Immature natural killer cell (primary cell): ENCODE data around the gene POLR1A. TPM values are rescaled to one million over a fixed set of nuclear protein-coding genes. Genes with fewer than 3 reads are reported as not detected.
A peak's percentile ranks its signal among the peaks of the same experiment; 100 is the strongest.

ENCODE experiments used
- DNase-seq, 3 donors: peaks; one replicate each; pipeline ENCODE4 v3.0.0; 2022; ENCODE audit warnings: mixed read lengths in 1 of 3
- H3K27ac Mint-ChIP-seq, 6 donors: one replicate each; pipeline ENCODE4 v1.8.0; 2020; ENCODE audit warnings: mixed read lengths in 6 of 6, mild to moderate bottlenecking in 5 of 6, inconsistent platforms in 4 of 6, moderate library complexity in 3 of 6
- H3K27me3 Mint-ChIP-seq, 3 donors: one replicate each; pipeline ENCODE4 v1.8.0; 2020 to 2021; ENCODE audit warnings: low read depth in 3 of 3, mild to moderate bottlenecking in 3 of 3, mixed read lengths in 3 of 3, moderate library complexity in 3 of 3, inconsistent platforms in 1 of 3
- H3K36me3 Mint-ChIP-seq, 3 donors: one replicate each; pipeline ENCODE4 v1.8.0; 2020; ENCODE audit warnings: mixed read lengths in 3 of 3, inconsistent platforms in 2 of 3, mild to moderate bottlenecking in 2 of 3
- H3K4me1 Mint-ChIP-seq, 2 donors: one replicate each; pipeline ENCODE4 v1.8.0; 2020; ENCODE audit warnings: inconsistent platforms in 2 of 2, mild to moderate bottlenecking in 2 of 2, mixed read lengths in 2 of 2, moderate library complexity in 1 of 2
- H3K4me3 Mint-ChIP-seq, 5 donors: one replicate each; pipeline ENCODE4 v1.8.0; 2020; ENCODE audit warnings: mild to moderate bottlenecking in 5 of 5, mixed read lengths in 5 of 5, inconsistent platforms in 3 of 5, moderate library complexity in 3 of 5
- H3K9me3 Mint-ChIP-seq, 6 donors: one replicate each; pipeline ENCODE4 v1.8.0; 2020; ENCODE audit warnings: mild to moderate bottlenecking in 6 of 6, mixed read lengths in 6 of 6, inconsistent platforms in 4 of 6, moderate library complexity in 3 of 6
- polyA plus RNA-seq, 3 donors: library from polyadenylated mRNA; unstranded; fragments of 300-500 nt; fragmentation: Illumina TruSeq; gene quantifications; one replicate each; pipeline ENCODE4 v1.2.3, GENCODE V29; 2021

Gene POLR1A
- polyA plus RNA-seq, 3 donors from 2014 or later, result 1.0 to 7.2 (median 3.1) TPM

DNA sequence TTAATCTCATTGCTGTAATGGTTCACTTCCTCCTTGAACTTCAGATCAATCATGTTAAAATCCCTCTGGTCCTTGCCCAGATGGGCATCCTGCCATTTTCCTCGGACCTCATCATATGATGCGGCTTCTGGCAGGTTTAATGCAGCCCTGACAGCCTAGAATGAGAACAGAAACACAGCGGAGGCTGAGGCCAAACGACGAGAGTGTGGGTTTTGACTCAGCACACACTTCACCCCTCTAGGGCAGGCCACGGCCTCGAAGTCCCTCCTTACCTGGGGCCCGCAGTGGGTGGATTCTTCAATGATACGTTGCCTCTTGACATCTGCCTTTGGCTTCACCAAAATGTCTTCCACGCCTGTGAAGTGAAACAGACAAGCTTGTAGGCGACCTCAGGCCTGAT lies 56.8 kb downstream of the POLR1A start:
- no peak for DNase-seq
- peak overlapping the region in 1 of 6 donors; percentile 40 for H3K27ac Mint-ChIP-seq
- peaks cover 0 to 2% (median 0%) of the 10 kb centered on the region in 3 donors for H3K27me3 Mint-ChIP-seq
- H3K4me1 Mint-ChIP-seq, result no peaks in the 10 kb centered on the region
- peaks cover 45 to 57% (median 45%) of the 10 kb centered on the region in 3 donors for H3K36me3 Mint-ChIP-seq
- H3K9me3 Mint-ChIP-seq, result peaks cover 0 to 2% (median 0%) of the 10 kb centered on the region in 6 donors
- no peak overlapping the region for H3K4me3 Mint-ChIP-seq

GRCh38 chr2:86048383-86048701 lies 57.3 kb downstream of the POLR1A start:
- H3K9me3 Mint-ChIP-seq, result peaks cover 0 to 2% (median 0%) of the 10 kb centered on the region in 6 donors
- H3K4me3 Mint-ChIP-seq, result no peak overlapping the region
- H3K36me3 Mint-ChIP-seq, result peaks cover 45 to 57% (median 45%) of the 10 kb centered on the region in 3 donors
- DNase-seq, result no peak
- no peak overlapping the region for H3K27ac Mint-ChIP-seq
- no peaks in the 10 kb centered on the region for H3K4me1 Mint-ChIP-seq
- H3K27me3 Mint-ChIP-seq, result peaks cover 0 to 2% (median 0%) of the 10 kb centered on the region in 3 donors

GRCh38 chr2:86047575-86048382 lies 57.9 kb downstream of the POLR1A start:
- Mint-ChIP-seq H3K4me3 (no peak overlapping the region), H3K9me3 (peaks cover 0 to 2% (median 0%) of the 10 kb centered on the region in 6 donors), H3K27ac (no peak overlapping the region), H3K36me3 (peaks cover 43 to 59% (median 48%) of the 10 kb centered on the region in 3 donors), H3K4me1 (no peaks in the 10 kb centered on the region), H3K27me3 (peaks cover 0 to 2% (median 0%) of the 10 kb centered on the region in 3 donors)
- no peak for DNase-seq

- Mint-ChIP-seq H3K4me1 (peaks cover 9 to 15% of the 10 kb centered on the region in 2 donors), H3K9me3 (no peaks in the 10 kb centered on the region), H3K27ac (no peak overlapping the region), H3K36me3 (peaks cover 46 to 60% (median 49%) of the 10 kb centered on the region in 3 donors), H3K27me3 (peaks cover 4 to 8% (median 7%) of the 10 kb centered on the region in 3 donors), H3K4me3 (no peak overlapping the region)
- DNase-seq, result no peak
Measured at GRCh38 chr2:86045541-86045940, 60.1 kb downstream of the POLR1A start.

- no peak for DNase-seq
- Mint-ChIP-seq H3K36me3 (peaks cover 46 to 56% (median 48%) of the 10 kb centered on the region in 3 donors), H3K4me3 (no peak overlapping the region), H3K9me3 (no peaks in the 10 kb centered on the region), H3K4me1 (peaks cover 13 to 24% of the 10 kb centered on the region in 2 donors), H3K27ac (peak overlapping the region in 1 of 6 donors; percentile 71), H3K27me3 (peaks cover 4 to 9% (median 8%) of the 10 kb centered on the region in 3 donors)
Measured at GRCh38 chr2:86044614-86045013, 61.1 kb downstream of the POLR1A start.

DNA sequence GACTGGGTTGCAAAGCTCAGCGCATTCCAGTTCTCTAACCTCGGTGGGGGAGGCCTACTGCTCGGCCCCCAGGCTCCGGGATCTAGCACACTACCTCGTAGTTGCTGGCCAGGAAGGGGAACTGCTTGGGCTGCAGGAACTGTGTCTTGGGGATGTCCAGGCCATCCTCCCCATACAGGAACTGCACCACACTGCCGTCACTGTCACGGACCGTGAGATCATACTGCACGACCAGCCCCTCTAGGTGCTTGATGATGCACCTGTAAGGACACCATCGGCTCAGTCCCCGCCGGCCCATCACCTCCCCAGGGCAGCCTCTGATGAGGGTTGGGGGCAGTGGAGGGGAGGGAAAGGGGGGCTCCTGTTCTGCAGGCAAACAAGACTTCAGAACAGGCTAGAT lies 61.6 kb downstream of the POLR1A start:
- H3K4me3 Mint-ChIP-seq, result no peak overlapping the region
- H3K4me1 Mint-ChIP-seq, result peaks cover 18 to 30% of the 10 kb centered on the region in 2 donors
- no peaks in the 10 kb centered on the region for H3K9me3 Mint-ChIP-seq
- H3K36me3 Mint-ChIP-seq, result peaks cover 42 to 50% (median 43%) of the 10 kb centered on the region in 3 donors
- H3K27ac Mint-ChIP-seq, result no peak overlapping the region
- no peak for DNase-seq
- H3K27me3 Mint-ChIP-seq, result peaks cover 4 to 9% (median 8%) of the 10 kb centered on the region in 3 donors

- H3K9me3 Mint-ChIP-seq, result no peaks in the 10 kb centered on the region
- peaks cover 34 to 45% of the 10 kb centered on the region in 2 donors for H3K4me1 Mint-ChIP-seq
- peak overlapping the region in 4 of 6 donors; percentile 42 to 72 (median 60) for H3K27ac Mint-ChIP-seq
- peaks cover 14 to 22% (median 21%) of the 10 kb centered on the region in 3 donors for H3K27me3 Mint-ChIP-seq
- peaks cover 37 to 46% (median 38%) of the 10 kb centered on the region in 3 donors for H3K36me3 Mint-ChIP-seq
- no peak overlapping the region for H3K4me3 Mint-ChIP-seq
- DNase-seq, result no peak
Measured at GRCh38 chr2:86042256-86043168, 63.2 kb downstream of the POLR1A start.

GRCh38 chr2:86039963-86040655 lies 65.6 kb downstream of the POLR1A start:
- DNase-seq, result no peak
- H3K27ac Mint-ChIP-seq, result peak overlapping the region; percentile 98 to 100 (median 100)
- peaks cover 19 to 28% (median 25%) of the 10 kb centered on the region in 3 donors for H3K36me3 Mint-ChIP-seq
- peaks cover 58 to 69% of the 10 kb centered on the region in 2 donors for H3K4me1 Mint-ChIP-seq
- peak overlapping the region in 1 of 5 donors; percentile 2 for H3K4me3 Mint-ChIP-seq
- peaks cover 26 to 31% (median 30%) of the 10 kb centered on the region in 3 donors for H3K27me3 Mint-ChIP-seq
- H3K9me3 Mint-ChIP-seq, result no peaks in the 10 kb centered on the region

DNA sequence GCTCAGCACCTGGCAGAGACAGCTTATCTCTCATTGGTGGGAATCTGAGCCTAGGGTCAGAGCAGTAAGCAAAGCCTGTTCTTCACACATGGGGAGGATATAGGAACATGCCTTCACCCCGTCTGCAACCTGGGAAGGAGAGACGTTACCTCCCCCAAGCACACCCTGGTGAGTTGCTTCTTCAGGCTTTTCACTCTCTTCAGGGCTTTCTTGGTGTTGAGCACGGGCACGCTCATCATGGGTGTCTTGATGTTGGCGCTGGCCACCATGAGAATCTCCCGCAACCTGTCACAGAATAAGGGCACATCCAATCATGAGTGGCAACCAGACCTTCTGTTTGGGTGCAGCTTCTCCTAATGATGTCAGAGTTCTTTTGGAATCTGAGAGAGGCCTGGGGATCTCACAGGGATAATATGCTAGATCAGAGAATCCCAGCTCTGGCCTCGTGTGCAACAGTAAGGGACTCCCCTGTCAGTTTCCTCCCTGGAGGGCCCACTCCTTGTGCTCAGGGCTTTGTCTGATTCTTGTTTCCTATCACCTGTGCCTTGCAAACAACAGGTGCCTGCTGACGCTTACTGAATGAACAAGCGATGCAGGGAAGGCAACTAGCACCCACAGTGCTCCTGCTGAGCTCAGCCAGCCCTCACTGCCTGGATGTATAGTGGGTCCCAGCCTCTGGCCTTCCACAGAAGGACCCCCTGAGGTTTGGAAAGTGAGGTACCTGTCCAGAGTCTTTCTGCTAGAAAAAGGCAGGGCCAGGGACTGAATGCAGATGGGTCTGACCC lies 66.3 kb downstream of the POLR1A start:
- Mint-ChIP-seq H3K9me3 (no peaks in the 10 kb centered on the region), H3K4me1 (peaks cover 65 to 75% of the 10 kb centered on the region in 2 donors), H3K4me3 (peak overlapping the region; percentile 84 to 92 (median 86)), H3K36me3 (peaks cover 13 to 21% (median 21%) of the 10 kb centered on the region in 3 donors), H3K27ac (peak overlapping the region; percentile 98 to 100 (median 100)), H3K27me3 (peaks cover 26 to 31% (median 30%) of the 10 kb centered on the region in 3 donors)
- no peak for DNase-seq

GRCh38 chr2:86038291-86039081 lies 67.2 kb downstream of the POLR1A start:
- Mint-ChIP-seq H3K9me3 (no peaks in the 10 kb centered on the region), H3K36me3 (peaks cover 12 to 24% (median 18%) of the 10 kb centered on the region in 3 donors), H3K27me3 (peaks cover 26 to 31% (median 30%) of the 10 kb centered on the region in 3 donors), H3K27ac (peak overlapping the region; percentile 98 to 100 (median 100)), H3K4me3 (peak overlapping the region; percentile 84 to 92 (median 86)), H3K4me1 (peaks cover 70 to 79% of the 10 kb centered on the region in 2 donors)
- peak; percentile 91 to 93 (median 92) for DNase-seq

DNA sequence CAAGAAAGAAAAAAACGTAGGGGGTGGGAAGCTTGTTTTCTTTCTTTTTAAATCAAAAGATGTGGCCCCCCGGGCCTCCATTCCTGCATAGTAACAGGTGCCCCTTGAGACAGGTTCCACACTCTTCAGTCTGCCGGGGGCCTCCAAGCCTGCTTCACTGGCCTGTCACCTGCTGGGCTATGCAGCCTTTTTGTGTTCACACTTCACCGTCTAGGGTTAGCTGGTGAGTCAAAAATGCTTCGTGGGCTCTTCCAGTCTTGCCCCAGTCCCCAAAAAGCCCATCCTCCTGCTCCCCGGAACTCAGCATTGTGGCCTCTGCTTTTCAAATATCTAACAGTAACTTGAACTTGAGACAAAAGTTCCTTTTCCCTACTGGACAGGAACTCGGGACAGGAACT lies 67.9 kb downstream of the POLR1A start:
- DNase-seq, result no peak
- peak overlapping the region; percentile 84 to 92 (median 86) for H3K4me3 Mint-ChIP-seq
- peaks cover 70 to 79% of the 10 kb centered on the region in 2 donors for H3K4me1 Mint-ChIP-seq
- peak overlapping the region; percentile 98 to 100 (median 100) for H3K27ac Mint-ChIP-seq
- H3K9me3 Mint-ChIP-seq, result no peaks in the 10 kb centered on the region
- H3K27me3 Mint-ChIP-seq, result peaks cover 26 to 31% (median 30%) of the 10 kb centered on the region in 3 donors
- peaks cover 11 to 22% (median 11%) of the 10 kb centered on the region in 3 donors for H3K36me3 Mint-ChIP-seq
